HCT116 (cell line): ENCODE results near the gene ABHD17B. TPM values are rescaled to one million over a fixed set of nuclear protein-coding genes. Genes with fewer than 3 reads are reported as not detected.

ENCODE experiments used
- ATAC-seq: fragments of 200-7000 bp; cut with Tn5 transposase; 2 replicates; pipeline ENCODE4 v1.9.1; 2020; ENCODE audit warnings: mild to moderate bottlenecking, moderate library complexity
- BruUV-seq: library from RNA; stranded (reverse); fragments of 400-500 nt; replicated peaks from 2 replicates; lab custom pipeline; 2021; lab: Mats Ljungman, UMichigan
- CTCF ChIA-PET: fragments of 300-600 bp; sonication (Branson Sonifier 250); formaldehyde crosslinking; loops from one replicate; lab custom pipeline; 2021; ENCODE audit warnings: antibody characterized with exemption; lab: Charles Lee
- POLR2A ChIA-PET: fragments of 300-600, 350-600 bp; sonication (Branson Sonifier 250); formaldehyde crosslinking; loops from one replicate; lab custom pipeline; 2021; ENCODE audit warnings: antibody characterized with exemption; lab: Charles Lee
- RAD21 ChIA-PET, 2 experiments: fragments of 300-600 bp; sonication (Branson Sonifier 250); formaldehyde crosslinking; loops; one replicate each; lab custom pipeline; 2023; ENCODE audit warnings: low total read pairs in 2 of 2; ENCODE audit not compliant: uncharacterized antibody in 2 of 2, unreplicated experiment in 2 of 2, low non-redundant PET in 1 of 2; lab: Charles Lee
- DNase-seq: peaks from one replicate; pipeline ENCODE4 v3.0.0-alpha.2; 2010; ENCODE audit warnings: low read depth, low spot score
- H2AFZ ChIP-seq: fragments of 200-600 bp; shearing (Covaris generic), sonication (generic); 2 replicates; pipeline ENCODE4 v1.6.1; 2017; ENCODE audit warnings: low read depth, mixed run types, mixed read lengths, antibody characterized with exemption, low read length; ENCODE audit not compliant: poor library complexity, severe bottlenecking
- H3K27ac ChIP-seq: 2 replicates; pipeline ENCODE4 v1.5.1; 2012; ENCODE audit warnings: low read depth, low read length
- H3K27me3 ChIP-seq: fragments of 200-600 bp; sonication (generic); 2 replicates; pipeline ENCODE4 v1.6.1; 2016; ENCODE audit warnings: mixed run types, low read length, mixed read lengths; ENCODE audit not compliant: insufficient read depth
- H3K36me3 ChIP-seq, 2 experiments: fragments of 200-500 bp in 1 of 2; fragments of 200-600 bp in 1 of 2; sonication (Bioruptor generic) in 1 of 2; sonication (generic) in 1 of 2; 2 replicates each; pipeline versions ENCODE4 v1.5.1 to v1.6.1; 2014 to 2016; ENCODE audit warnings: low read length in 2 of 2, inconsistent platforms in 1 of 2, mixed read lengths in 1 of 2, mixed run types in 1 of 2; ENCODE audit not compliant: insufficient read depth in 2 of 2, control insufficient read depth in 1 of 2
- H3K4me1 ChIP-seq, 2 experiments: fragments of 200-600 bp in 1 of 2; sonication (generic) in 1 of 2; 2 replicates each; pipeline versions ENCODE4 v1.5.1 to v1.6.1; 2012 to 2017; ENCODE audit warnings: low read length in 2 of 2, inconsistent platforms in 1 of 2, mild to moderate bottlenecking in 1 of 2, mixed read lengths in 1 of 2, mixed run types in 1 of 2, moderate library complexity in 1 of 2; ENCODE audit not compliant: insufficient read depth in 2 of 2, control insufficient read depth in 1 of 2
- H3K4me2 ChIP-seq: fragments of 200-600 bp; sonication (generic); 2 replicates; pipeline ENCODE4 v1.6.1; 2017; ENCODE audit warnings: mixed run types, low read length, mixed read lengths
- H3K4me3 ChIP-seq, 2 experiments: fragments of 200-600 bp in 1 of 2; sonication (generic) in 1 of 2; replicated peaks in 1 of 2; 2 replicates each; pipeline ENCODE4 v1.5.1; 2011 to 2016; ENCODE audit warnings: low read length in 2 of 2, control low read depth in 1 of 2, low read depth in 1 of 2, mild to moderate bottlenecking in 1 of 2, mixed read lengths in 1 of 2, mixed run types in 1 of 2
- H3K79me2 ChIP-seq: fragments of 200-600 bp; sonication (generic); 2 replicates; pipeline ENCODE4 v1.6.1; 2017; ENCODE audit warnings: mild to moderate bottlenecking, mixed run types, low read length, moderate library complexity, mixed read lengths; ENCODE audit not compliant: insufficient read depth
- H3K9ac ChIP-seq: fragments of 200-600 bp; sonication (generic); 2 replicates; pipeline ENCODE4 v1.6.1; 2016; ENCODE audit warnings: low read length, mixed read lengths
- H3K9me2 ChIP-seq: fragments of 200-600 bp; sonication (generic), shearing (Covaris generic); 2 replicates; pipeline ENCODE4 v1.6.1; 2017; ENCODE audit warnings: mixed run types, mild to moderate bottlenecking, moderate library complexity; ENCODE audit not compliant: insufficient read depth
- H3K9me3 ChIP-seq, 2 experiments: fragments of 200-500 bp in 1 of 2; fragments of 200-600 bp in 1 of 2; sonication (Bioruptor generic) in 1 of 2; sonication (generic) in 1 of 2; 2 replicates each; pipeline ENCODE4 v1.6.1; 2014 to 2017; ENCODE audit warnings: low read length in 2 of 2, mixed read lengths in 2 of 2, inconsistent platforms in 1 of 2, low read depth in 1 of 2, mild to moderate bottlenecking in 1 of 2, mixed run types in 1 of 2, moderate library complexity in 1 of 2; ENCODE audit not compliant: control insufficient read depth in 1 of 2, insufficient read depth in 1 of 2
- H4K20me1 ChIP-seq: fragments of 200-600 bp; sonication (generic), shearing (Covaris generic); 2 replicates; pipeline ENCODE4 v1.6.1; 2017; ENCODE audit warnings: mixed run types, mild to moderate bottlenecking, moderate library complexity; ENCODE audit not compliant: insufficient read depth
- ATF3 ChIP-seq: IDR thresholded peaks from 2 replicates; pipeline ENCODE4 v1.6.1; 2012
- CBX3 ChIP-seq: IDR thresholded peaks from 2 replicates; pipeline ENCODE4 v1.6.1; 2012; ENCODE audit warnings: low read depth
- CEBPB ChIP-seq: IDR thresholded peaks from 2 replicates; pipeline ENCODE4 v1.6.1; 2012; ENCODE audit warnings: low read depth
- EGR1 ChIP-seq: IDR thresholded peaks from 2 replicates; pipeline ENCODE4 v1.6.1; 2012; ENCODE audit warnings: low read depth
- ELF1 ChIP-seq: IDR thresholded peaks from 2 replicates; pipeline ENCODE4 v1.6.1; 2012; ENCODE audit warnings: low read depth, borderline replicate concordance
- EZH2 ChIP-seq: fragments of 200-600 bp; sonication (generic); IDR thresholded peaks from 2 replicates; pipeline ENCODE4 v1.6.1; 2017; ENCODE audit warnings: antibody characterized with exemption, mixed run types
- EZH2phosphoT487 ChIP-seq: fragments of 200-600 bp; IDR thresholded peaks from 2 replicates; pipeline ENCODE4 v1.6.1; 2018; ENCODE audit warnings: antibody characterized with exemption, borderline replicate concordance
- FOSL1 ChIP-seq: IDR thresholded peaks from 2 replicates; pipeline ENCODE4 v1.6.1; 2012; ENCODE audit warnings: low read depth
- JUND ChIP-seq: IDR thresholded peaks from 2 replicates; pipeline ENCODE4 v1.6.1; 2012
- MAX ChIP-seq: IDR thresholded peaks from 2 replicates; pipeline ENCODE4 v1.6.1; 2012
- POLR2A ChIP-seq: IDR thresholded peaks from 2 replicates; pipeline ENCODE4 v1.7.0; 2011; ENCODE audit warnings: borderline replicate concordance; ENCODE audit not compliant: insufficient read depth, insufficient read length; ENCODE audit errors: extremely low read depth
- POLR2AphosphoS5 ChIP-seq: IDR thresholded peaks from 2 replicates; pipeline ENCODE4 v1.6.1; 2011; ENCODE audit warnings: mild to moderate bottlenecking, low read depth, low read length, moderate library complexity
- RAD21 ChIP-seq: IDR thresholded peaks from 2 replicates; pipeline ENCODE4 v1.6.1; 2012; ENCODE audit warnings: low read depth, mild to moderate bottlenecking
- SP1 ChIP-seq: IDR thresholded peaks from 2 replicates; pipeline ENCODE4 v1.6.1; 2012; ENCODE audit warnings: low read depth
- YY1 ChIP-seq: IDR thresholded peaks from 2 replicates; pipeline ENCODE4 v1.6.1; 2011; ENCODE audit warnings: low read length, low read depth, moderate library complexity, mild to moderate bottlenecking; ENCODE audit not compliant: insufficient replicate concordance; ENCODE audit errors: extremely low read depth
- ZBTB33 ChIP-seq: IDR thresholded peaks from 2 replicates; pipeline ENCODE4 v1.6.1; 2011; ENCODE audit warnings: mild to moderate bottlenecking, low read length, moderate library complexity; ENCODE audit not compliant: insufficient replicate concordance; ENCODE audit errors: extremely low read depth
- ZFX ChIP-seq: fragments of 450-650 bp; IDR thresholded peaks from 2 replicates; pipeline ENCODE4 v1.6.1; 2017
- ZNF274 ChIP-seq: fragments of 200-500 bp; sonication (Bioruptor generic); IDR thresholded peaks from 2 replicates; pipeline ENCODE4 v1.6.1; 2014; ENCODE audit warnings: mild to moderate bottlenecking, low read depth, low read length, inconsistent platforms
- intact Hi-C: fragments of 100-400 bp; cut with micrococcal nuclease; formaldehyde crosslinking; loops from 2 replicates; pipeline ENCODE4 v1.10.0; 2022
- total RNA-seq: library from RNA; stranded (reverse); gene quantifications from one replicate; pipeline ENCODE4 v1.2.1, GENCODE V29; 2021; ENCODE audit not compliant: unreplicated experiment
- TF ChIP-seq, protein P1 (sequence below): IDR thresholded peaks from 2 replicates; pipeline ENCODE4 v1.6.1; 2012; ENCODE audit warnings: low read depth
- TF ChIP-seq, protein P2 (sequence below), 3 experiments: fragments of 200-600 bp in 1 of 3; sonication (generic) in 1 of 3; IDR thresholded peaks in 2 of 3; conservative IDR thresholded peaks in 1 of 3; 2 replicates each; pipeline ENCODE4 v1.5.1; 2012 to 2017; ENCODE audit warnings: low read depth in 2 of 3, low read length in 2 of 3, antibody characterized with exemption in 1 of 3, borderline replicate concordance in 1 of 3, control low read depth in 1 of 3, mild to moderate bottlenecking in 1 of 3, mixed read lengths in 1 of 3, mixed run types in 1 of 3, moderate library complexity in 1 of 3; ENCODE audit not compliant: insufficient read depth in 1 of 3

The ABHD17B gene
- total RNA-seq, 1 experiment from 2014 or later = 17.0 TPM

DNA sequence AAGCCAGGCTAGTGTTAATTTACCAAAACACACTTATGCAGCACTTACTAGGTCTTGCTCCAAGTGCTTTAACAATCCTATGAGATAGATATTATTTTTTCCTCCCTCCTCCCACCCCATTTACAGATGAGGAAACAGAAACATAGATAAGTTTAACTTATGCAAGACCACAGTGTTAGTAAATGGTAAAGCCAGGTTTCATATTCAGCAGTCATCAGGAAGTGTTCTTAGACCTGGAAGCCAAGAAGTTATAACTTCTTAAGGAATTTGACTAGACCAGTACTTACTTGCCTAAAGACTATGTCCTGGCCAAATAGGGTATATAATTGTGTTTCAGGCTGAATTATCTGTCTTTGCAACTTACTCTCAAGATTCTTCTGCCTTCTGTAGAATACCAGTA is 15.9 kb downstream of the ABHD17B start:
- Histone ChIP-seq H3K4me3 (no peak overlapping the region), H2AFZ (no peak overlapping the region), H3K27me3 (no peaks in the 10 kb centered on the region), H3K4me2 (no peak overlapping the region), H4K20me1 (peaks cover 10% of the 10 kb centered on the region; the same call in 1 of the 2 replicates), H3K36me3 (no peaks in the 10 kb centered on the region), H3K27ac (no peak overlapping the region), H3K4me1 (no peaks in the 10 kb centered on the region), H3K9me2 (no peaks in the 10 kb centered on the region), H3K79me2 (peaks cover 90% of the 10 kb centered on the region), H3K9ac (no peak overlapping the region), H3K9me3 (no peaks in the 10 kb centered on the region)
- intact Hi-C loops = no loop called here
- ATAC-seq (no peak), DNase-seq (no peak)
- RAD21 ChIA-PET = no interaction called here
- POLR2A ChIA-PET = interaction anchor here (3.0 kb wide), 1 partner anchor 16 kb away, joined by 10 read pairs; the partner anchor contains the start of genes ABHD17B and C9orf85
- no peak for TF ChIP-seq FOSL1
- no peak for TF ChIP-seq CBX3
- TF ChIP-seq EZH2phosphoT487 = no peak
- no peak for TF ChIP-seq ZFX
- no peak for TF ChIP-seq EZH2
- TF ChIP-seq POLR2A = no peak
- TF ChIP-seq, protein P1, sequence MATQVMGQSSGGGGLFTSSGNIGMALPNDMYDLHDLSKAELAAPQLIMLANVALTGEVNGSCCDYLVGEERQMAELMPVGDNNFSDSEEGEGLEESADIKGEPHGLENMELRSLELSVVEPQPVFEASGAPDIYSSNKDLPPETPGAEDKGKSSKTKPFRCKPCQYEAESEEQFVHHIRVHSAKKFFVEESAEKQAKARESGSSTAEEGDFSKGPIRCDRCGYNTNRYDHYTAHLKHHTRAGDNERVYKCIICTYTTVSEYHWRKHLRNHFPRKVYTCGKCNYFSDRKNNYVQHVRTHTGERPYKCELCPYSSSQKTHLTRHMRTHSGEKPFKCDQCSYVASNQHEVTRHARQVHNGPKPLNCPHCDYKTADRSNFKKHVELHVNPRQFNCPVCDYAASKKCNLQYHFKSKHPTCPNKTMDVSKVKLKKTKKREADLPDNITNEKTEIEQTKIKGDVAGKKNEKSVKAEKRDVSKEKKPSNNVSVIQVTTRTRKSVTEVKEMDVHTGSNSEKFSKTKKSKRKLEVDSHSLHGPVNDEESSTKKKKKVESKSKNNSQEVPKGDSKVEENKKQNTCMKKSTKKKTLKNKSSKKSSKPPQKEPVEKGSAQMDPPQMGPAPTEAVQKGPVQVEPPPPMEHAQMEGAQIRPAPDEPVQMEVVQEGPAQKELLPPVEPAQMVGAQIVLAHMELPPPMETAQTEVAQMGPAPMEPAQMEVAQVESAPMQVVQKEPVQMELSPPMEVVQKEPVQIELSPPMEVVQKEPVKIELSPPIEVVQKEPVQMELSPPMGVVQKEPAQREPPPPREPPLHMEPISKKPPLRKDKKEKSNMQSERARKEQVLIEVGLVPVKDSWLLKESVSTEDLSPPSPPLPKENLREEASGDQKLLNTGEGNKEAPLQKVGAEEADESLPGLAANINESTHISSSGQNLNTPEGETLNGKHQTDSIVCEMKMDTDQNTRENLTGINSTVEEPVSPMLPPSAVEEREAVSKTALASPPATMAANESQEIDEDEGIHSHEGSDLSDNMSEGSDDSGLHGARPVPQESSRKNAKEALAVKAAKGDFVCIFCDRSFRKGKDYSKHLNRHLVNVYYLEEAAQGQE = no peak
- TF ChIP-seq SP1 = no peak
- no peak for TF ChIP-seq CEBPB
- no peak for TF ChIP-seq YY1
- no peak for TF ChIP-seq ATF3
- no peak for TF ChIP-seq ZNF274
- TF ChIP-seq POLR2AphosphoS5 = no peak
- no peak for TF ChIP-seq EGR1
- no peak for TF ChIP-seq ELF1
- TF ChIP-seq, protein P2, sequence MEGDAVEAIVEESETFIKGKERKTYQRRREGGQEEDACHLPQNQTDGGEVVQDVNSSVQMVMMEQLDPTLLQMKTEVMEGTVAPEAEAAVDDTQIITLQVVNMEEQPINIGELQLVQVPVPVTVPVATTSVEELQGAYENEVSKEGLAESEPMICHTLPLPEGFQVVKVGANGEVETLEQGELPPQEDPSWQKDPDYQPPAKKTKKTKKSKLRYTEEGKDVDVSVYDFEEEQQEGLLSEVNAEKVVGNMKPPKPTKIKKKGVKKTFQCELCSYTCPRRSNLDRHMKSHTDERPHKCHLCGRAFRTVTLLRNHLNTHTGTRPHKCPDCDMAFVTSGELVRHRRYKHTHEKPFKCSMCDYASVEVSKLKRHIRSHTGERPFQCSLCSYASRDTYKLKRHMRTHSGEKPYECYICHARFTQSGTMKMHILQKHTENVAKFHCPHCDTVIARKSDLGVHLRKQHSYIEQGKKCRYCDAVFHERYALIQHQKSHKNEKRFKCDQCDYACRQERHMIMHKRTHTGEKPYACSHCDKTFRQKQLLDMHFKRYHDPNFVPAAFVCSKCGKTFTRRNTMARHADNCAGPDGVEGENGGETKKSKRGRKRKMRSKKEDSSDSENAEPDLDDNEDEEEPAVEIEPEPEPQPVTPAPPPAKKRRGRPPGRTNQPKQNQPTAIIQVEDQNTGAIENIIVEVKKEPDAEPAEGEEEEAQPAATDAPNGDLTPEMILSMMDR (IDR thresholded peaks at IDR 0.05 in 2 of 3, conservative IDR thresholded peaks at IDR 0.05 in 1 of 3; ENCODE audit: borderline replicate concordance in 1 of 3, insufficient read depth in 1 of 3, low read depth in 2 of 3, low read length in 2 of 3) = no peak
- no peak for TF ChIP-seq RAD21
- TF ChIP-seq MAX = no peak
- TF ChIP-seq ZBTB33 = no peak
- TF ChIP-seq JUND = no peak
- BruUV-seq = no TSS peak
- CTCF ChIA-PET = no interaction called here
